Breast epithelium (tissue), 3 donors: ENCODE data around the gene RERE.

Source experiments
- POLR2A ChIP-seq: fragments of 450-650 bp; IDR thresholded peaks from one replicate; pipeline ENCODE4 v1.6.1; 2016; ENCODE audit warnings: antibody characterized with exemption, mild to moderate bottlenecking, moderate library complexity
- POLR2AphosphoS5 ChIP-seq, 3 donors: sonication (generic); formaldehyde crosslinking; IDR thresholded peaks; one replicate each; pipeline ENCODE4 v1.6.1; 2017; ENCODE audit warnings: antibody characterized with exemption in 3 of 3
- TF ChIP-seq, protein P1 (sequence below), 3 donors: fragments of 450-650 bp; IDR thresholded peaks; one replicate each; pipeline ENCODE4 v1.5.1; 2016 to 2017; ENCODE audit warnings: antibody characterized with exemption in 3 of 3, mild to moderate bottlenecking in 3 of 3, moderate library complexity in 3 of 3

GRCh38 chr1:8560035-8560434 is 257.4 kb downstream of the RERE start:
- TF ChIP-seq, protein P1, sequence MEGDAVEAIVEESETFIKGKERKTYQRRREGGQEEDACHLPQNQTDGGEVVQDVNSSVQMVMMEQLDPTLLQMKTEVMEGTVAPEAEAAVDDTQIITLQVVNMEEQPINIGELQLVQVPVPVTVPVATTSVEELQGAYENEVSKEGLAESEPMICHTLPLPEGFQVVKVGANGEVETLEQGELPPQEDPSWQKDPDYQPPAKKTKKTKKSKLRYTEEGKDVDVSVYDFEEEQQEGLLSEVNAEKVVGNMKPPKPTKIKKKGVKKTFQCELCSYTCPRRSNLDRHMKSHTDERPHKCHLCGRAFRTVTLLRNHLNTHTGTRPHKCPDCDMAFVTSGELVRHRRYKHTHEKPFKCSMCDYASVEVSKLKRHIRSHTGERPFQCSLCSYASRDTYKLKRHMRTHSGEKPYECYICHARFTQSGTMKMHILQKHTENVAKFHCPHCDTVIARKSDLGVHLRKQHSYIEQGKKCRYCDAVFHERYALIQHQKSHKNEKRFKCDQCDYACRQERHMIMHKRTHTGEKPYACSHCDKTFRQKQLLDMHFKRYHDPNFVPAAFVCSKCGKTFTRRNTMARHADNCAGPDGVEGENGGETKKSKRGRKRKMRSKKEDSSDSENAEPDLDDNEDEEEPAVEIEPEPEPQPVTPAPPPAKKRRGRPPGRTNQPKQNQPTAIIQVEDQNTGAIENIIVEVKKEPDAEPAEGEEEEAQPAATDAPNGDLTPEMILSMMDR (IDR thresholded peaks at IDR 0.05), result no peak
- TF ChIP-seq POLR2A (no peak), POLR2AphosphoS5 (IDR thresholded peaks at IDR 0.05) (no peak)
